Cardiac muscle cell (in vitro differentiated cells and primary cell): ENCODE data around the gene AKAP8L. TPM values are rescaled to one million over a fixed set of nuclear protein-coding genes. Genes with fewer than 3 reads are reported as not detected.

Experiments used
- DNase-seq, 2 donors: peaks; one replicate each; pipeline versions ENCODE4 v3.0.0 to v3.0.0-alpha.2; 2010 to 2017; ENCODE audit warnings: low read depth in 1 of 2, low spot score in 1 of 2
- H3K27ac ChIP-seq: fragments of 200-600 bp; sonication (generic); 2 replicates; pipeline ENCODE4 v1.5.1; 2016
- H3K27me3 ChIP-seq: fragments of 200-600 bp; sonication (generic); 2 replicates; pipeline ENCODE4 v1.6.0; 2016; ENCODE audit warnings: control low read depth
- H3K36me3 ChIP-seq: fragments of 200-600 bp; sonication (generic); 2 replicates; pipeline ENCODE4 v1.5.1; 2016; ENCODE audit warnings: control low read depth
- H3K4me1 ChIP-seq: fragments of 200-600 bp; sonication (generic); 2 replicates; pipeline ENCODE4 v1.8.1; 2017; ENCODE audit warnings: low read depth, mild to moderate bottlenecking, mixed run types
- H3K4me3 ChIP-seq: fragments of 200-600 bp; sonication (generic); 2 replicates; pipeline ENCODE4 v1.5.1; 2016; ENCODE audit warnings: mild to moderate bottlenecking
- H3K9me3 ChIP-seq: fragments of 200-600 bp; sonication (generic); 2 replicates; pipeline ENCODE4 v1.5.1; 2017; ENCODE audit warnings: low read depth, mild to moderate bottlenecking, control low read depth
- CTCF ChIP-seq: IDR thresholded peaks from 2 replicates; pipeline ENCODE4 v1.5.1; 2012; ENCODE audit warnings: low read depth, mild to moderate bottlenecking, low read length
- polyA plus RNA-seq: library from polyadenylated mRNA; unstranded; fragments of >200 nt; fragmentation: Nextera tagmentation; extraction: Ambion mirVana; gene quantifications from 2 replicates; pipeline ENCODE4 v1.2.1, GENCODE V29; 2016
- total RNA-seq: library from RNA; depleted of rRNA; stranded (reverse); fragments of >200 nt; gene quantifications from 2 replicates; pipeline ENCODE4 v1.2.3, GENCODE V29; 2016

The AKAP8L gene
- total and polyA plus RNA-seq, 2 experiments from 2014 or later = 235 to 410 TPM

- H3K4me1 ChIP-seq = peaks cover 4% of the 10 kb centered on the region
- no peak overlapping the region for H3K4me3 ChIP-seq
- no peak for TF ChIP-seq CTCF
- H3K27me3 ChIP-seq = no peaks in the 10 kb centered on the region
- no peaks in the 10 kb centered on the region for H3K9me3 ChIP-seq
- H3K27ac ChIP-seq = no peak overlapping the region
- DNase-seq = no peak
- H3K36me3 ChIP-seq = peaks cover 29% of the 10 kb centered on the region
These were observed 44.6 kb downstream of the AKAP8L start for GRCh38 chr19:15374105-15374651.

- TF ChIP-seq CTCF = no peak
- DNase-seq = no peak
- no peak overlapping the region for H3K4me3 ChIP-seq
- peaks cover 4% of the 10 kb centered on the region for H3K4me1 ChIP-seq
- no peaks in the 10 kb centered on the region for H3K9me3 ChIP-seq
- H3K27me3 ChIP-seq = no peaks in the 10 kb centered on the region
- no peak overlapping the region for H3K27ac ChIP-seq
- H3K36me3 ChIP-seq = peaks cover 31% of the 10 kb centered on the region
These were observed 45.1 kb downstream of the AKAP8L start for GRCh38 chr19:15373644-15374043.

GRCh38 chr19:15372891-15373301 is 45.9 kb downstream of the AKAP8L start:
- Histone ChIP-seq H3K4me3 (no peak overlapping the region), H3K27me3 (no peaks in the 10 kb centered on the region), H3K36me3 (peaks cover 37% of the 10 kb centered on the region), H3K4me1 (peaks cover 2% of the 10 kb centered on the region), H3K9me3 (no peaks in the 10 kb centered on the region), H3K27ac (no peak overlapping the region)
- no peak for TF ChIP-seq CTCF
- no peak for DNase-seq

- Histone ChIP-seq H3K4me1 (no peaks in the 10 kb centered on the region), H3K36me3 (peaks cover 41% of the 10 kb centered on the region), H3K27me3 (no peaks in the 10 kb centered on the region), H3K9me3 (no peaks in the 10 kb centered on the region), H3K27ac (no peak overlapping the region), H3K4me3 (no peak overlapping the region)
- DNase-seq = no peak
- no peak for TF ChIP-seq CTCF
These were observed 46.3 kb downstream of the AKAP8L start for GRCh38 chr19:15372470-15372869.

GRCh38 chr19:15371786-15372380 is 46.9 kb downstream of the AKAP8L start:
- no peak for DNase-seq
- Histone ChIP-seq H3K36me3 (peaks cover 42% of the 10 kb centered on the region), H3K4me3 (no peak overlapping the region), H3K27ac (no peak overlapping the region), H3K27me3 (no peaks in the 10 kb centered on the region), H3K4me1 (no peaks in the 10 kb centered on the region), H3K9me3 (no peaks in the 10 kb centered on the region)
- no peak for TF ChIP-seq CTCF
